K562 (cell line): ENCODE results near the gene PAQR4. TPM values are rescaled to one million over a fixed set of nuclear protein-coding genes. Genes with fewer than 3 reads are reported as not detected.
A peak's percentile ranks its signal among the peaks of the same experiment; 100 is the strongest.

ENCODE experiments used
- ATAC-seq: fragments of 200-7000 bp; cut with Tn5 transposase; 3 replicates; pipeline ENCODE4 v1.9.1; 2020; ENCODE audit warnings: moderate library complexity
- BruUV-seq: library from RNA; stranded (reverse); fragments of 400-500 nt; replicated peaks from 2 replicates; lab custom pipeline; 2021; lab: Mats Ljungman, UMichigan
- CTCF ChIA-PET: fragments of 300-600 bp; formaldehyde crosslinking; extraction: SDS; loops from one replicate; lab custom pipeline; 2021; ENCODE audit warnings: low intra/inter-chr PET ratio; lab: Yijun Ruan, JAX
- POLR2A ChIA-PET: fragments of 300-600, 350-650 bp; sonication (Branson Sonifier 250); formaldehyde crosslinking; extraction: SDS; loops from one replicate; lab custom pipeline; 2021; ENCODE audit warnings: antibody characterized with exemption, inconsistent platforms; lab: Yijun Ruan, JAX
- DNase-seq, 4 experiments: peaks; one replicate each; pipeline versions ENCODE4 v3.0.0 to v3.0.0-alpha.2; 2011 to 2018; ENCODE audit warnings: low spot score in 3 of 4, mixed read lengths in 3 of 4; ENCODE audit errors: extremely low read depth in 1 of 4
- FAIRE-seq: peaks from 2 replicates; lab custom pipeline; 2011; peaks lifted over from hg19 to GRCh38; lab: Jason Lieb, UNC
- H2AFZ ChIP-seq: 2 replicates; pipeline ENCODE4 v1.6.0; 2011; ENCODE audit warnings: low read depth, low read length, control low read depth, inconsistent platforms
- H3K27ac ChIP-seq: fragments of 200-600 bp; 3 replicates; pipeline ENCODE4 v1.8.0; 2011; ENCODE audit warnings: low read depth, mild to moderate bottlenecking, control low read depth, inconsistent platforms, low read length, moderate library complexity, mixed read lengths; ENCODE audit errors: extremely low read depth
- H3K27me3 ChIP-seq, 2 experiments: fragments of 300-600 bp in 1 of 2; 2 replicates in 1 of 2; 3 replicates in 1 of 2; pipeline versions ENCODE4 v1.6.0 to v1.8.0; 2011; ENCODE audit warnings: inconsistent platforms in 2 of 2, low read length in 2 of 2, mild to moderate bottlenecking in 1 of 2, mixed read lengths in 1 of 2, moderate library complexity in 1 of 2; ENCODE audit not compliant: control insufficient read depth in 2 of 2, insufficient read depth in 2 of 2
- H3K36me3 ChIP-seq: fragments of 300-600 bp; 3 replicates; pipeline ENCODE4 v1.8.0; 2011; ENCODE audit warnings: mild to moderate bottlenecking, low read length, inconsistent platforms; ENCODE audit not compliant: control insufficient read depth, insufficient read depth
- H3K4me1 ChIP-seq, 2 experiments: fragments of 200-600 bp in 1 of 2; replicated peaks in 1 of 2; 2 replicates in 1 of 2; 3 replicates in 1 of 2; pipeline versions ENCODE4 v1.5.1 to v1.8.0; 2011; ENCODE audit warnings: inconsistent platforms in 2 of 2, low read length in 2 of 2, mild to moderate bottlenecking in 1 of 2, mixed read lengths in 1 of 2, moderate library complexity in 1 of 2; ENCODE audit not compliant: control insufficient read depth in 2 of 2, insufficient read depth in 2 of 2
- H3K4me2 ChIP-seq: 2 replicates; pipeline ENCODE4 v1.6.1; 2011; ENCODE audit warnings: low read length, control low read depth, inconsistent platforms, mixed read lengths; ENCODE audit not compliant: insufficient read depth
- H3K4me3 ChIP-seq: fragments of 200-600 bp; sonication (generic), shearing (Covaris generic); 2 replicates; pipeline ENCODE4 v1.5.1; 2016; ENCODE audit warnings: control low read depth, inconsistent platforms
- H3K79me2 ChIP-seq: fragments of 200-600 bp; 3 replicates; pipeline ENCODE4 v1.8.0; 2011; ENCODE audit warnings: low read length, inconsistent platforms; ENCODE audit not compliant: control insufficient read depth, insufficient read depth
- H3K9ac ChIP-seq, 2 experiments: 2 replicates each; pipeline versions ENCODE4 v1.6.0 to v1.6.1; 2011; ENCODE audit warnings: low read depth in 2 of 2, low read length in 2 of 2, control low read depth in 1 of 2, inconsistent platforms in 1 of 2, mild to moderate bottlenecking in 1 of 2, mixed read lengths in 1 of 2; ENCODE audit not compliant: insufficient read depth in 1 of 2
- H3K9me1 ChIP-seq: one replicate; pipeline ENCODE4 v1.6.0; 2011; ENCODE audit warnings: inconsistent platforms, mild to moderate bottlenecking, low read length, moderate library complexity; ENCODE audit not compliant: control insufficient read depth, insufficient read depth
- H3K9me3 ChIP-seq: replicated peaks from 2 replicates; pipeline ENCODE4 v1.5.1; 2011; ENCODE audit warnings: low read depth, low read length, inconsistent platforms; ENCODE audit not compliant: control insufficient read depth, insufficient read depth
- H4K20me1 ChIP-seq: replicated peaks from 2 replicates; pipeline ENCODE4 v1.6.1; 2011; ENCODE audit warnings: low read length, inconsistent platforms, mixed read lengths; ENCODE audit not compliant: control insufficient read depth, insufficient read depth
- BHLHE40 ChIP-seq: IDR thresholded peaks from 2 replicates; pipeline ENCODE4 v1.6.1; 2011; ENCODE audit warnings: low read length, improper control_type of control experiment
- PKNOX1 ChIP-seq: fragments of 450-650 bp; IDR thresholded peaks from 2 replicates; pipeline ENCODE4 v1.6.1; 2016
- PRDM10 ChIP-seq: fragments of 450-650 bp; IDR thresholded peaks from 2 replicates; pipeline ENCODE4 v1.6.1; 2018; ENCODE audit not compliant: partially characterized antibody
- SRF ChIP-seq, 2 experiments: fragments of 250-450, 450-650 bp in 1 of 2; sonication (Bioruptor Pico) in 1 of 2; sonication (generic) in 1 of 2; formaldehyde crosslinking; IDR thresholded peaks; 2 replicates each; pipeline versions ENCODE4 v1.5.0 to v1.5.1; 2020 to 2022; ENCODE audit warnings: mild to moderate bottlenecking in 1 of 2, missing genetic modification reagents in 1 of 2
- SRSF9 ChIP-seq: fragments of 200-400 bp; formaldehyde crosslinking; IDR thresholded peaks from 2 replicates; pipeline ENCODE4 v1.6.1; 2017; ENCODE audit warnings: low read depth, low read length, borderline replicate concordance
- TFAM ChIP-seq: fragments of 250-450 bp; sonication (Bioruptor Pico); conservative IDR thresholded peaks from 2 replicates; pipeline ENCODE4 v1.5.0; 2021; ENCODE audit warnings: mild to moderate bottlenecking, moderate library complexity
- TRIM24 ChIP-seq, 2 experiments: fragments of 450-650 bp; IDR thresholded peaks; 2 replicates each; pipeline ENCODE4 v1.6.1; 2016
- ZNF24 ChIP-seq: fragments of 450-650 bp; IDR thresholded peaks from 2 replicates; pipeline ENCODE4 v1.6.1; 2016
- WGBS: fragments of 100-300 bp; shearing (Covaris generic); methylation state at CpG from one replicate; pipeline ENCODE4 v1.1.6; 2016; ENCODE audit warnings: low coverage, mixed read lengths; ENCODE audit not compliant: insufficient coverage; ENCODE audit errors: missing lambda C conversion rate; 5-methylcytosine and 5-hydroxymethylcytosine counted together
- in situ Hi-C: fragments of 300-500 bp; cut with MboI; formaldehyde crosslinking; loops from 4 replicates; pipeline ENCODE4 v1.15.0; 2018; ENCODE audit warnings: inconsistent platforms, mixed read lengths
- intact Hi-C: fragments of 100-400 bp; cut with micrococcal nuclease; formaldehyde crosslinking; loops from 2 replicates; pipeline ENCODE4 v1.14.2; 2022
- polyA plus RNA-seq, 8 experiments: library from polyadenylated mRNA; depleted of rRNA in 4 of 8; stranded (reverse) in 5 of 8; unstranded in 3 of 8; fragments of >200 nt; fragmentation: Nextera tagmentation in 2 of 8; fragmentation: Illumina TruSeq in 1 of 8; extraction: Ambion mirVana in 2 of 8; extraction: Trizol in 1 of 8; gene quantifications; 2 replicates each; pipeline versions ENCODE4 v1.2.1 to v1.2.3, GENCODE V29; 2011 to 2014; ENCODE audit warnings: inconsistent platforms in 1 of 8, missing spikeins in 1 of 8
- total RNA-seq, 7 experiments: library from RNA; depleted of rRNA in 6 of 7; stranded (reverse); fragments of >200 nt in 6 of 7; fragmentation: Illumina TruSeq in 2 of 7; extraction: Trizol in 2 of 7; gene quantifications; 2 replicates each; pipeline versions ENCODE4 v1.2.1 to v1.2.3, GENCODE V29; 2011 to 2021; ENCODE audit warnings: low replicate concordance in 1 of 7
- TF ChIP-seq, protein P1 (sequence below): fragments of 250-450 bp; sonication (Bioruptor Pico); IDR thresholded peaks from 2 replicates; pipeline ENCODE4 v1.4.0; 2020
- TF ChIP-seq, protein P2 (sequence below): sonication (generic); formaldehyde crosslinking; IDR thresholded peaks from 2 replicates; pipeline ENCODE4 v1.8.1; 2023; ENCODE audit warnings: mild to moderate bottlenecking, missing genetic modification reagents

PAQR4 gene
- total and polyA plus RNA-seq, 9 of the 15 experiments (the other 6 are each of a cell fraction or from before 2014, with no cell fraction given) = 0.62 to 40.4 (median 19.5) TPM

GRCh38 chr16:2955438-2955778 lies 13.7 kb upstream of the PAQR4 start:
- intact Hi-C loops (no loop called here), in situ Hi-C loops (no loop called here)
- Histone ChIP-seq H3K9ac (peak overlapping the region in 1 of 2 experiments; percentile 9; a peak in 1 of 4 replicates), H4K20me1 (peaks cover 6% of the 10 kb centered on the region; the same call in 1 of the 2 replicates), H3K79me2 (no peaks in the 10 kb centered on the region), H3K9me3 (no peaks in the 10 kb centered on the region), H3K9me1 (no peaks in the 10 kb centered on the region), H3K4me1 (peaks cover 0 to 49% of the 10 kb centered on the region in 2 experiments; a peak in 3 of 5 replicates), H3K36me3 (no peaks in the 10 kb centered on the region), H3K4me2 (no peak overlapping the region), H2AFZ (no peak overlapping the region), H3K4me3 (no peak overlapping the region), H3K27me3 (peaks cover 12 to 33% of the 10 kb centered on the region in 2 experiments), H3K27ac (no peak overlapping the region)
- TF ChIP-seq ZNF24 (no peak), TRIM24 (IDR thresholded peaks at IDR 0.05) (no peak), PKNOX1 (no peak), TFAM (CRISPR knock-in tag) (no peak), BHLHE40 (no peak), SRSF9 (no peak), SRF (CRISPR knock-in tag; IDR thresholded peaks at IDR 0.05) (no peak), PRDM10 (no peak)
- TF ChIP-seq, protein P1, sequence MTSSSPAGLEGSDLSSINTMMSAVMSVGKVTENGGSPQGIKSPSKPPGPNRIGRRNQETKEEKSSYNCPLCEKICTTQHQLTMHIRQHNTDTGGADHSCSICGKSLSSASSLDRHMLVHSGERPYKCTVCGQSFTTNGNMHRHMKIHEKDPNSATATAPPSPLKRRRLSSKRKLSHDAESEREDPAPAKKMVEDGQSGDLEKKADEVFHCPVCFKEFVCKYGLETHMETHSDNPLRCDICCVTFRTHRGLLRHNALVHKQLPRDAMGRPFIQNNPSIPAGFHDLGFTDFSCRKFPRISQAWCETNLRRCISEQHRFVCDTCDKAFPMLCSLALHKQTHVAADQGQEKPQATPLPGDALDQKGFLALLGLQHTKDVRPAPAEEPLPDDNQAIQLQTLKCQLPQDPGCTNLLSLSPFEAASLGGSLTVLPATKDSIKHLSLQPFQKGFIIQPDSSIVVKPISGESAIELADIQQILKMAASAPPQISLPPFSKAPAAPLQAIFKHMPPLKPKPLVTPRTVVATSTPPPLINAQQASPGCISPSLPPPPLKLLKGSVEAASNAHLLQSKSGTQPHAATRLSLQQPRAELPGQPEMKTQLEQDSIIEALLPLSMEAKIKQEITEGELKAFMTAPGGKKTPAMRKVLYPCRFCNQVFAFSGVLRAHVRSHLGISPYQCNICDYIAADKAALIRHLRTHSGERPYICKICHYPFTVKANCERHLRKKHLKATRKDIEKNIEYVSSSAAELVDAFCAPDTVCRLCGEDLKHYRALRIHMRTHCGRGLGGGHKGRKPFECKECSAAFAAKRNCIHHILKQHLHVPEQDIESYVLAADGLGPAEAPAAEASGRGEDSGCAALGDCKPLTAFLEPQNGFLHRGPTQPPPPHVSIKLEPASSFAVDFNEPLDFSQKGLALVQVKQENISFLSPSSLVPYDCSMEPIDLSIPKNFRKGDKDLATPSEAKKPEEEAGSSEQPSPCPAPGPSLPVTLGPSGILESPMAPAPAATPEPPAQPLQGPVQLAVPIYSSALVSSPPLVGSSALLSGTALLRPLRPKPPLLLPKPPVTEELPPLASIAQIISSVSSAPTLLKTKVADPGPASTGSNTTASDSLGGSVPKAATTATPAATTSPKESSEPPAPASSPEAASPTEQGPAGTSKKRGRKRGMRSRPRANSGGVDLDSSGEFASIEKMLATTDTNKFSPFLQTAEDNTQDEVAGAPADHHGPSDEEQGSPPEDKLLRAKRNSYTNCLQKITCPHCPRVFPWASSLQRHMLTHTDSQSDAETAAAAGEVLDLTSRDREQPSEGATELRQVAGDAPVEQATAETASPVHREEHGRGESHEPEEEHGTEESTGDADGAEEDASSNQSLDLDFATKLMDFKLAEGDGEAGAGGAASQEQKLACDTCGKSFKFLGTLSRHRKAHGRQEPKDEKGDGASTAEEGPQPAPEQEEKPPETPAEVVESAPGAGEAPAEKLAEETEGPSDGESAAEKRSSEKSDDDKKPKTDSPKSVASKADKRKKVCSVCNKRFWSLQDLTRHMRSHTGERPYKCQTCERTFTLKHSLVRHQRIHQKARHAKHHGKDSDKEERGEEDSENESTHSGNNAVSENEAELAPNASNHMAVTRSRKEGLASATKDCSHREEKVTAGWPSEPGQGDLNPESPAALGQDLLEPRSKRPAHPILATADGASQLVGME (CRISPR knock-in tag) = no peak
- TF ChIP-seq, protein P2, sequence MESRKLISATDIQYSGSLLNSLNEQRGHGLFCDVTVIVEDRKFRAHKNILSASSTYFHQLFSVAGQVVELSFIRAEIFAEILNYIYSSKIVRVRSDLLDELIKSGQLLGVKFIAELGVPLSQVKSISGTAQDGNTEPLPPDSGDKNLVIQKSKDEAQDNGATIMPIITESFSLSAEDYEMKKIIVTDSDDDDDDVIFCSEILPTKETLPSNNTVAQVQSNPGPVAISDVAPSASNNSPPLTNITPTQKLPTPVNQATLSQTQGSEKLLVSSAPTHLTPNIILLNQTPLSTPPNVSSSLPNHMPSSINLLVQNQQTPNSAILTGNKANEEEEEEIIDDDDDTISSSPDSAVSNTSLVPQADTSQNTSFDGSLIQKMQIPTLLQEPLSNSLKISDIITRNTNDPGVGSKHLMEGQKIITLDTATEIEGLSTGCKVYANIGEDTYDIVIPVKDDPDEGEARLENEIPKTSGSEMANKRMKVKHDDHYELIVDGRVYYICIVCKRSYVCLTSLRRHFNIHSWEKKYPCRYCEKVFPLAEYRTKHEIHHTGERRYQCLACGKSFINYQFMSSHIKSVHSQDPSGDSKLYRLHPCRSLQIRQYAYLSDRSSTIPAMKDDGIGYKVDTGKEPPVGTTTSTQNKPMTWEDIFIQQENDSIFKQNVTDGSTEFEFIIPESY = no peak
- no TSS peak for BruUV-seq
- POLR2A ChIA-PET = interaction anchor here (0.6 kb wide), 2 partner anchors 14 kb away, joined by 3 read pairs; partner anchors contain the start of gene PAQR4
- ATAC-seq (no peak), FAIRE-seq (no peak), DNase-seq (no peak)
- WGBS = 51% methylated on average over 10 of the region's 10 CpGs
- CTCF ChIA-PET = no interaction called here
